Endothelial cell of umbilical vein (primary cell): Measurements from ENCODE around the gene AMOT. TPM values are rescaled to one million over a fixed set of nuclear protein-coding genes. Genes with fewer than 3 reads are reported as not detected.

ENCODE experiments used
- BruUV-seq: library from RNA; stranded (reverse); fragments of 400-500 nt; replicated peaks from 2 replicates; lab custom pipeline; 2021; lab: Mats Ljungman, UMichigan
- CTCF ChIA-PET: fragments of 300-600, 350-600 bp; sonication (Branson Sonifier 250); formaldehyde crosslinking; loops from one replicate; lab custom pipeline; 2021; ENCODE audit warnings: antibody characterized with exemption, inconsistent platforms; lab: Charles Lee
- POLR2A ChIA-PET: fragments of 300-600, 350-600 bp; sonication (Branson Sonifier 250); formaldehyde crosslinking; loops from one replicate; lab custom pipeline; 2021; ENCODE audit warnings: antibody characterized with exemption, inconsistent platforms; lab: Charles Lee
- DNase-seq: peaks from one replicate; pipeline ENCODE4 v3.0.0-alpha.2; 2011; ENCODE audit warnings: low read depth, low spot score
- FAIRE-seq: peaks from 2 replicates; lab custom pipeline; 2011; peaks lifted over from hg19 to GRCh38; lab: Jason Lieb, UNC
- H2AFZ ChIP-seq: 2 replicates; pipeline ENCODE4 v1.6.0; 2012; ENCODE audit warnings: low read depth, low read length, control low read depth, inconsistent platforms
- H3K27ac ChIP-seq: 2 replicates; pipeline ENCODE4 v1.5.1; 2011; ENCODE audit warnings: low read depth, mild to moderate bottlenecking, control low read depth, low read length, moderate library complexity; ENCODE audit not compliant: insufficient read depth
- H3K27me3 ChIP-seq, 2 experiments: 2 replicates each; pipeline versions ENCODE4 v1.6.0 to v1.6.1; 2011; ENCODE audit warnings: low read length in 2 of 2, mixed read lengths in 1 of 2; ENCODE audit not compliant: control insufficient read depth in 2 of 2, insufficient read depth in 2 of 2
- H3K36me3 ChIP-seq, 2 experiments: 2 replicates in 1 of 2; 3 replicates in 1 of 2; pipeline ENCODE4 v1.5.1; 2011; ENCODE audit warnings: low read length in 2 of 2, mild to moderate bottlenecking in 1 of 2, moderate library complexity in 1 of 2; ENCODE audit not compliant: control insufficient read depth in 2 of 2, insufficient read depth in 2 of 2; ENCODE audit errors: extremely low read depth in 1 of 2
- H3K4me1 ChIP-seq: 3 replicates; pipeline ENCODE4 v1.5.1; 2011; ENCODE audit warnings: mild to moderate bottlenecking, low read length; ENCODE audit not compliant: control insufficient read depth, insufficient read depth; ENCODE audit errors: extremely low read depth
- H3K4me2 ChIP-seq: 2 replicates; pipeline ENCODE4 v1.6.1; 2011; ENCODE audit warnings: low read length, control low read depth, mixed read lengths; ENCODE audit not compliant: insufficient read depth
- H3K4me3 ChIP-seq, 3 experiments: fragments of 200-600 bp in 1 of 3; sonication (generic), shearing (Covaris generic) in 1 of 3; replicated peaks in 1 of 3; 2 replicates each; pipeline ENCODE4 v1.5.1; 2011 to 2016; ENCODE audit warnings: control low read depth in 3 of 3, low read length in 3 of 3, mild to moderate bottlenecking in 2 of 3, inconsistent platforms in 1 of 3, low read depth in 1 of 3, moderate library complexity in 1 of 3; ENCODE audit not compliant: insufficient read depth in 1 of 3
- H3K79me2 ChIP-seq: 2 replicates; pipeline ENCODE4 v1.6.0; 2012; ENCODE audit warnings: low read length, inconsistent platforms; ENCODE audit not compliant: control insufficient read depth, insufficient read depth
- H3K9ac ChIP-seq: replicated peaks from 2 replicates; pipeline ENCODE3; 2011; ENCODE audit warnings: low read length, control low read depth; ENCODE audit not compliant: insufficient read depth; ENCODE audit errors: extremely low read depth
- H3K9me1 ChIP-seq: replicated peaks from 3 replicates; pipeline ENCODE4 v1.6.0; 2011; ENCODE audit warnings: mild to moderate bottlenecking, low read length; ENCODE audit not compliant: control insufficient read depth, insufficient read depth; ENCODE audit errors: extremely low read depth
- H3K9me3 ChIP-seq: replicated peaks from 2 replicates; pipeline ENCODE4 v1.5.1; 2012; ENCODE audit warnings: low read length, inconsistent platforms; ENCODE audit not compliant: control insufficient read depth, insufficient read depth
- H4K20me1 ChIP-seq: replicated peaks from 2 replicates; pipeline ENCODE3; 2011; ENCODE audit warnings: mild to moderate bottlenecking, low read length; ENCODE audit not compliant: control insufficient read depth, insufficient read depth; ENCODE audit errors: extremely low read depth
- EZH2 ChIP-seq: IDR thresholded peaks from 2 replicates; pipeline ENCODE4 v1.6.1; 2012; ENCODE audit warnings: borderline replicate concordance, low read depth, mild to moderate bottlenecking, moderate library complexity, low read length, inconsistent platforms; ENCODE audit not compliant: severe bottlenecking
- FOS ChIP-seq: IDR thresholded peaks from 2 replicates; pipeline ENCODE4 v1.6.1; 2011; ENCODE audit warnings: mild to moderate bottlenecking, low read length, moderate library complexity, borderline replicate concordance; ENCODE audit not compliant: insufficient read depth
- GATA2 ChIP-seq: IDR thresholded peaks from 2 replicates; pipeline ENCODE4 v1.7.0; 2011; ENCODE audit warnings: low read depth, mild to moderate bottlenecking, moderate library complexity, mixed read lengths, low read length; ENCODE audit not compliant: insufficient read length, insufficient read depth
- JUN ChIP-seq: IDR thresholded peaks from 2 replicates; pipeline ENCODE4 v1.6.1; 2011; ENCODE audit warnings: borderline replicate concordance, low read depth; ENCODE audit not compliant: insufficient read length, insufficient read depth
- MAX ChIP-seq: IDR thresholded peaks from 2 replicates; pipeline ENCODE4 v1.6.1; 2011; ENCODE audit not compliant: insufficient read depth, insufficient read length
- MYC ChIP-seq: IDR thresholded peaks from one replicate; pipeline ENCODE4 v1.6.1; 2011; ENCODE audit warnings: mild to moderate bottlenecking, low read depth, low read length
- POLR2A ChIP-seq: IDR thresholded peaks from 2 replicates; pipeline ENCODE4 v1.6.1; 2012; ENCODE audit warnings: low read depth, mild to moderate bottlenecking, control low read depth, low read length
- POLR2AphosphoS5 ChIP-seq: IDR thresholded peaks from 2 replicates; pipeline ENCODE4 v1.6.1; 2012; ENCODE audit warnings: low read depth, mild to moderate bottlenecking, control low read depth, low read length, moderate library complexity; ENCODE audit not compliant: insufficient read depth
- dilution Hi-C: fragments of 300-500 bp; cut with MboI; formaldehyde crosslinking; loops from one replicate; pipeline ENCODE4 v1.15.0; 2019; ENCODE audit warnings: low sequenced_read_pairs; ENCODE audit not compliant: extremely low pct_ligation_motif_present
- intact Hi-C: fragments of 100-400 bp; cut with micrococcal nuclease; formaldehyde crosslinking; loops from one replicate; pipeline ENCODE4 v1.10.0; 2022
- polyA plus RNA-seq, 4 experiments: library from polyadenylated mRNA; depleted of rRNA in 3 of 4; stranded (reverse) in 3 of 4; unstranded in 1 of 4; fragments of >200 nt; gene quantifications; 2 replicates each; pipeline versions ENCODE4 v1.2.1 to v1.2.3, GENCODE V29; 2011 to 2012; ENCODE audit warnings: missing spikeins in 1 of 4
- total RNA-seq: library from RNA; stranded (reverse); gene quantifications from 2 replicates; pipeline ENCODE4 v1.2.3, GENCODE V29; 2021
- TF ChIP-seq, protein P1 (sequence below), 2 donors: IDR thresholded peaks; 1 replicate in 1 of 2; 2 replicates in 1 of 2; pipeline ENCODE4 v1.5.1; 2011; ENCODE audit warnings: low read length in 2 of 2, mild to moderate bottlenecking in 2 of 2, moderate library complexity in 2 of 2, control low read depth in 1 of 2, inconsistent platforms in 1 of 2, low read depth in 1 of 2; ENCODE audit not compliant: insufficient read depth in 1 of 2; ENCODE audit errors: extremely low read depth in 1 of 2

The AMOT gene
- total and polyA plus RNA-seq, 2 donors (not counting 3 experiments of a cell fraction or from before 2014, with no cell fraction given): 0.68 to 3.5 TPM

- Histone ChIP-seq H3K4me1 (no peaks in the 10 kb centered on the region), H3K27me3 (no peaks in the 10 kb centered on the region), H3K9me3 (no peaks in the 10 kb centered on the region), H4K20me1 (no peaks in the 10 kb centered on the region), H2AFZ (no peak overlapping the region), H3K79me2 (no peaks in the 10 kb centered on the region), H3K27ac (no peak overlapping the region), H3K4me3 (no peak overlapping the region), H3K9ac (no peak overlapping the region), H3K9me1 (no peaks in the 10 kb centered on the region), H3K36me3 (no peaks in the 10 kb centered on the region), H3K4me2 (no peak overlapping the region)
- FAIRE-seq: peak; percentile 28
- DNase-seq: peak; percentile 2
- TF ChIP-seq, protein P1, sequence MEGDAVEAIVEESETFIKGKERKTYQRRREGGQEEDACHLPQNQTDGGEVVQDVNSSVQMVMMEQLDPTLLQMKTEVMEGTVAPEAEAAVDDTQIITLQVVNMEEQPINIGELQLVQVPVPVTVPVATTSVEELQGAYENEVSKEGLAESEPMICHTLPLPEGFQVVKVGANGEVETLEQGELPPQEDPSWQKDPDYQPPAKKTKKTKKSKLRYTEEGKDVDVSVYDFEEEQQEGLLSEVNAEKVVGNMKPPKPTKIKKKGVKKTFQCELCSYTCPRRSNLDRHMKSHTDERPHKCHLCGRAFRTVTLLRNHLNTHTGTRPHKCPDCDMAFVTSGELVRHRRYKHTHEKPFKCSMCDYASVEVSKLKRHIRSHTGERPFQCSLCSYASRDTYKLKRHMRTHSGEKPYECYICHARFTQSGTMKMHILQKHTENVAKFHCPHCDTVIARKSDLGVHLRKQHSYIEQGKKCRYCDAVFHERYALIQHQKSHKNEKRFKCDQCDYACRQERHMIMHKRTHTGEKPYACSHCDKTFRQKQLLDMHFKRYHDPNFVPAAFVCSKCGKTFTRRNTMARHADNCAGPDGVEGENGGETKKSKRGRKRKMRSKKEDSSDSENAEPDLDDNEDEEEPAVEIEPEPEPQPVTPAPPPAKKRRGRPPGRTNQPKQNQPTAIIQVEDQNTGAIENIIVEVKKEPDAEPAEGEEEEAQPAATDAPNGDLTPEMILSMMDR (IDR thresholded peaks at IDR 0.05; ENCODE audit: extremely low read depth in 1 of 2, insufficient read depth in 1 of 2, low read depth in 1 of 2, low read length in 2 of 2): no peak
- no peak for TF ChIP-seq POLR2AphosphoS5
- no peak for TF ChIP-seq MYC
- no peak for TF ChIP-seq MAX
- TF ChIP-seq JUN: no peak
- no peak for TF ChIP-seq EZH2
- no peak for TF ChIP-seq POLR2A
- TF ChIP-seq GATA2: no peak
- no peak for TF ChIP-seq FOS
- intact Hi-C loops: no loop called here
- ChIA-PET POLR2A (no interaction called here), CTCF (no interaction called here)
- dilution Hi-C loops: no loop called here
- BruUV-seq: no TSS peak
Measured at GRCh38 chrX:112846187-112846586, 5.6 kb upstream of the AMOT start.
